Measurements from ENCODE around the gene ATP2A1. TPM values are rescaled to one million over a fixed set of nuclear protein-coding genes. Genes with fewer than 3 reads are reported as not detected.

ATP2A1 gene
- total and polyA plus RNA-seq, 2 experiments from 2014 or later = 0.73 to 4.0 TPM

- no peaks in the 10 kb centered on the region; the same call in 1 of the 2 replicates for H4K20me1 ChIP-seq (replicated peaks; ENCODE audit: insufficient read depth)
- H3K36me3 Mint-ChIP-seq (ENCODE audit: low read depth) = no peaks in the 10 kb centered on the region; the same call in 2 of the 3 replicates
- H3K4me2 ChIP-seq = no peak overlapping the region
- H3K4me1 Mint-ChIP-seq = no peaks in the 10 kb centered on the region
- no peaks in the 10 kb centered on the region for H3K36me3 ChIP-seq (ENCODE audit: insufficient read depth)
- no peaks in the 10 kb centered on the region for H3K27me3 ChIP-seq (ENCODE audit: insufficient read depth)
- H3K27ac ChIP-seq (ENCODE audit: low read depth) = no peak overlapping the region
- ATAC-seq (no peak), DNase-seq (ENCODE audit: low spot score) (no peak)
- no peaks in the 10 kb centered on the region for H3K9me3 Mint-ChIP-seq
- H3F3A ChIP-seq (replicated peaks; ENCODE audit: low read depth) = no peaks in the 10 kb centered on the region
- no peak overlapping the region for H3K27ac Mint-ChIP-seq
- H3K9me2 ChIP-seq (ENCODE audit: insufficient read depth) = no peaks in the 10 kb centered on the region
- H2AFZ ChIP-seq = no peak overlapping the region
- H3K79me2 ChIP-seq (replicated peaks; ENCODE audit: insufficient read depth) = no peaks in the 10 kb centered on the region
- H3K4me3 Mint-ChIP-seq = no peak overlapping the region
- no peak overlapping the region for H3K4me3 ChIP-seq
- peaks cover 6% of the 10 kb centered on the region for H3K27me3 Mint-ChIP-seq (ENCODE audit: insufficient read depth, low read depth, poor library complexity)
- TF ChIP-seq, protein P1, sequence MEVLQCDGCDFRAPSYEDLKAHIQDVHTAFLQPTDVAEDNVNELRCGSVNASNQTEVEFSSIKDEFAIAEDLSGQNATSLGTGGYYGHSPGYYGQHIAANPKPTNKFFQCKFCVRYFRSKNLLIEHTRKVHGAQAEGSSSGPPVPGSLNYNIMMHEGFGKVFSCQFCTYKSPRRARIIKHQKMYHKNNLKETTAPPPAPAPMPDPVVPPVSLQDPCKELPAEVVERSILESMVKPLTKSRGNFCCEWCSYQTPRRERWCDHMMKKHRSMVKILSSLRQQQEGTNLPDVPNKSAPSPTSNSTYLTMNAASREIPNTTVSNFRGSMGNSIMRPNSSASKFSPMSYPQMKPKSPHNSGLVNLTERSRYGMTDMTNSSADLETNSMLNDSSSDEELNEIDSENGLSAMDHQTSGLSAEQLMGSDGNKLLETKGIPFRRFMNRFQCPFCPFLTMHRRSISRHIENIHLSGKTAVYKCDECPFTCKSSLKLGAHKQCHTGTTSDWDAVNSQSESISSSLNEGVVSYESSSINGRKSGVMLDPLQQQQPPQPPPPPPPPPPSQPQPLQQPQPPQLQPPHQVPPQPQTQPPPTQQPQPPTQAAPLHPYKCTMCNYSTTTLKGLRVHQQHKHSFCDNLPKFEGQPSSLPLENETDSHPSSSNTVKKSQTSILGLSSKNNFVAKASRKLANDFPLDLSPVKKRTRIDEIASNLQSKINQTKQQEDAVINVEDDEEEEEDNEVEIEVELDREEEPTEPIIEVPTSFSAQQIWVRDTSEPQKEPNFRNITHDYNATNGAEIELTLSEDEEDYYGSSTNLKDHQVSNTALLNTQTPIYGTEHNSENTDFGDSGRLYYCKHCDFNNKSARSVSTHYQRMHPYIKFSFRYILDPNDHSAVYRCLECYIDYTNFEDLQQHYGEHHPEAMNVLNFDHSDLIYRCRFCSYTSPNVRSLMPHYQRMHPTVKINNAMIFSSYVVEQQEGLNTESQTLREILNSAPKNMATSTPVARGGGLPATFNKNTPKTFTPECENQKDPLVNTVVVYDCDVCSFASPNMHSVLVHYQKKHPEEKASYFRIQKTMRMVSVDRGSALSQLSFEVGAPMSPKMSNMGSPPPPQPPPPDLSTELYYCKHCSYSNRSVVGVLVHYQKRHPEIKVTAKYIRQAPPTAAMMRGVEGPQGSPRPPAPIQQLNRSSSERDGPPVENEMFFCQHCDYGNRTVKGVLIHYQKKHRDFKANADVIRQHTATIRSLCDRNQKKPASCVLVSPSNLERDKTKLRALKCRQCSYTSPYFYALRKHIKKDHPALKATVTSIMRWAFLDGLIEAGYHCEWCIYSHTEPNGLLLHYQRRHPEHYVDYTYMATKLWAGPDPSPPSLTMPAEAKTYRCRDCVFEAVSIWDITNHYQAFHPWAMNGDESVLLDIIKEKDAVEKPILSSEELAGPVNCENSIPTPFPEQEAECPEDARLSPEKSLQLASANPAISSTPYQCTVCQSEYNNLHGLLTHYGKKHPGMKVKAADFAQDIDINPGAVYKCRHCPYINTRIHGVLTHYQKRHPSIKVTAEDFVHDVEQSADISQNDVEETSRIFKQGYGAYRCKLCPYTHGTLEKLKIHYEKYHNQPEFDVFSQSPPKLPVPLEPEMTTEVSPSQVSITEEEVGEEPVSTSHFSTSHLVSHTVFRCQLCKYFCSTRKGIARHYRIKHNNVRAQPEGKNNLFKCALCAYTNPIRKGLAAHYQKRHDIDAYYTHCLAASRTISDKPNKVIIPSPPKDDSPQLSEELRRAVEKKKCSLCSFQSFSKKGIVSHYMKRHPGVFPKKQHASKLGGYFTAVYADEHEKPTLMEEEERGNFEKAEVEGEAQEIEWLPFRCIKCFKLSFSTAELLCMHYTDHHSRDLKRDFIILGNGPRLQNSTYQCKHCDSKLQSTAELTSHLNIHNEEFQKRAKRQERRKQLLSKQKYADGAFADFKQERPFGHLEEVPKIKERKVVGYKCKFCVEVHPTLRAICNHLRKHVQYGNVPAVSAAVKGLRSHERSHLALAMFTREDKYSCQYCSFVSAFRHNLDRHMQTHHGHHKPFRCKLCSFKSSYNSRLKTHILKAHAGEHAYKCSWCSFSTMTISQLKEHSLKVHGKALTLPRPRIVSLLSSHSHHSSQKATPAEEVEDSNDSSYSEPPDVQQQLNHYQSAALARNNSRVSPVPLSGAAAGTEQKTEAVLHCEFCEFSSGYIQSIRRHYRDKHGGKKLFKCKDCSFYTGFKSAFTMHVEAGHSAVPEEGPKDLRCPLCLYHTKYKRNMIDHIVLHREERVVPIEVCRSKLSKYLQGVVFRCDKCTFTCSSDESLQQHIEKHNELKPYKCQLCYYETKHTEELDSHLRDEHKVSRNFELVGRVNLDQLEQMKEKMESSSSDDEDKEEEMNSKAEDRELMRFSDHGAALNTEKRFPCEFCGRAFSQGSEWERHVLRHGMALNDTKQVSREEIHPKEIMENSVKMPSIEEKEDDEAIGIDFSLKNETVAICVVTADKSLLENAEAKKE (CRISPR knock-in tag; IDR thresholded peaks at IDR 0.05) = no peak
- TF ChIP-seq POLR2AphosphoS5 (IDR thresholded peaks at IDR 0.05; ENCODE audit: low read depth) = no peak
- H3K4me1 ChIP-seq (ENCODE audit: insufficient read depth) = no peaks in the 10 kb centered on the region
Measured at GRCh38 chr16:28899882-28900590, 21.7 kb downstream of the ATP2A1 start.

GRCh38 chr16:28900601-28901000, 22.3 kb downstream of the ATP2A1 start:
- Histone ChIP-seq H3K27ac (ENCODE audit: low read depth) (no peak overlapping the region), H4K20me1 (replicated peaks; ENCODE audit: insufficient read depth) (no peaks in the 10 kb centered on the region; the same call in 1 of the 2 replicates), H3K4me2 (no peak overlapping the region), H3K9me2 (ENCODE audit: insufficient read depth) (no peaks in the 10 kb centered on the region), H3K79me2 (replicated peaks; ENCODE audit: insufficient read depth) (no peaks in the 10 kb centered on the region), H3K4me3 (no peak overlapping the region), H3F3A (replicated peaks; ENCODE audit: low read depth) (no peaks in the 10 kb centered on the region), H3K4me1 (ENCODE audit: insufficient read depth) (no peaks in the 10 kb centered on the region), H3K27me3 (ENCODE audit: insufficient read depth) (no peaks in the 10 kb centered on the region), H3K36me3 (ENCODE audit: insufficient read depth) (no peaks in the 10 kb centered on the region), H2AFZ (no peak overlapping the region)
- ATAC-seq (no peak), DNase-seq (ENCODE audit: low spot score) (no peak)
- peaks cover 6% of the 10 kb centered on the region for H3K27me3 Mint-ChIP-seq (ENCODE audit: insufficient read depth, low read depth, poor library complexity)
- H3K4me1 Mint-ChIP-seq = no peaks in the 10 kb centered on the region
- no peak overlapping the region for H3K4me3 Mint-ChIP-seq
- no peak overlapping the region for H3K27ac Mint-ChIP-seq
- no peaks in the 10 kb centered on the region for H3K9me3 Mint-ChIP-seq
- H3K36me3 Mint-ChIP-seq (ENCODE audit: low read depth) = no peaks in the 10 kb centered on the region; the same call in 2 of the 3 replicates
- TF ChIP-seq, protein P1 (CRISPR knock-in tag; IDR thresholded peaks at IDR 0.05) = no peak
- TF ChIP-seq STAT1 (IDR thresholded peaks at IDR 0.05; ENCODE audit: unreplicated experiment) = no peak

Data from GM23338 (cell line).